ENCODE results near the gene TCF7L2. TPM values are rescaled to one million over a fixed set of nuclear protein-coding genes. Genes with fewer than 3 reads are reported as not detected.

The TCF7L2 gene
- under 1 TPM; 0.26 to 0.42 TPM for total RNA-seq

- Mint-ChIP-seq H3K27ac (no peak within 1 kb of the TSS), H3K27me3 (ENCODE audit: low read depth) (peaks cover 60% of the 10 kb centered on the region)
These were observed at the start of gene TCF7L2 for GRCh38 chr10:112949875-112950507. TCF7L2 (plus strand) TSS chr10:112950247; CDS start chr10:112950757, 510 bp downstream.

GRCh38 chr10:112902730-112903129 lies 47.3 kb upstream of the TCF7L2 start:
- no peaks in the 10 kb centered on the region for H3K9me3 Mint-ChIP-seq (ENCODE audit: insufficient read depth)
- no peak for DNase-seq

More at GRCh38 chr10:112949875-112950507, at the start of gene TCF7L2:
- no peaks in the 10 kb centered on the region for H3K9me3 Mint-ChIP-seq (ENCODE audit: insufficient read depth)
- H3K36me3 Mint-ChIP-seq (ENCODE audit: low read depth): peaks cover 3% of the 10 kb centered on the region
- peaks cover 20% of the 10 kb centered on the region for H3K4me1 Mint-ChIP-seq (ENCODE audit: low read depth)
- peak; percentile 53 for DNase-seq
- H3K4me3 Mint-ChIP-seq: peak within 1 kb of the TSS; percentile 72
- peak; percentile 65 for ATAC-seq
- CTCF ChIA-PET: no interaction called here
- POLR2A ChIA-PET: no interaction called here

GRCh38 chr10:112904000-112904399 lies 46.0 kb upstream of the TCF7L2 start:
- Mint-ChIP-seq H3K36me3 (ENCODE audit: low read depth) (no peaks in the 10 kb centered on the region), H3K9me3 (ENCODE audit: insufficient read depth) (no peaks in the 10 kb centered on the region), H3K27ac (no peak overlapping the region), H3K4me1 (ENCODE audit: low read depth) (no peaks in the 10 kb centered on the region), H3K27me3 (ENCODE audit: low read depth) (no peaks in the 10 kb centered on the region), H3K4me3 (no peak overlapping the region)
- no peak for ATAC-seq
- CTCF ChIA-PET: no interaction called here
- DNase-seq: no peak
- POLR2A ChIA-PET: no interaction called here

More at GRCh38 chr10:112902730-112903129, 47.3 kb upstream of the TCF7L2 start:
- Mint-ChIP-seq H3K36me3 (ENCODE audit: low read depth) (no peaks in the 10 kb centered on the region), H3K27ac (no peak overlapping the region), H3K4me1 (ENCODE audit: low read depth) (no peaks in the 10 kb centered on the region), H3K27me3 (ENCODE audit: low read depth) (no peaks in the 10 kb centered on the region), H3K4me3 (no peak overlapping the region)
- POLR2A ChIA-PET: no interaction called here
- ATAC-seq: no peak
- CTCF ChIA-PET: no interaction called here

GRCh38 chr10:112906945-112907344 lies 43.1 kb upstream of the TCF7L2 start:
- no peaks in the 10 kb centered on the region for H3K27me3 Mint-ChIP-seq (ENCODE audit: low read depth)
- no peak overlapping the region for H3K27ac Mint-ChIP-seq

GRCh38 chr10:112907893-112908292 lies 42.2 kb upstream of the TCF7L2 start:
- H3K4me3 Mint-ChIP-seq: no peak overlapping the region
- H3K27me3 Mint-ChIP-seq (ENCODE audit: low read depth): no peaks in the 10 kb centered on the region
- DNase-seq (no peak), ATAC-seq (no peak)
- ChIA-PET CTCF (no interaction called here), POLR2A (interaction anchor here (0.6 kb wide), 1 partner anchor 134 kb away, joined by 8 read pairs; no protein-coding TSS in a partner anchor)
- no peaks in the 10 kb centered on the region for H3K9me3 Mint-ChIP-seq (ENCODE audit: insufficient read depth)
- H3K4me1 Mint-ChIP-seq (ENCODE audit: low read depth): no peaks in the 10 kb centered on the region
- H3K27ac Mint-ChIP-seq: no peak overlapping the region
- no peaks in the 10 kb centered on the region for H3K36me3 Mint-ChIP-seq (ENCODE audit: low read depth)

More at GRCh38 chr10:112906945-112907344, 43.1 kb upstream of the TCF7L2 start:
- H3K36me3 Mint-ChIP-seq (ENCODE audit: low read depth): no peaks in the 10 kb centered on the region
- POLR2A ChIA-PET: no interaction called here
- H3K9me3 Mint-ChIP-seq (ENCODE audit: insufficient read depth): no peaks in the 10 kb centered on the region
- ATAC-seq (no peak), DNase-seq (no peak)
- no peak overlapping the region for H3K4me3 Mint-ChIP-seq
- CTCF ChIA-PET: no interaction called here
- no peaks in the 10 kb centered on the region for H3K4me1 Mint-ChIP-seq (ENCODE audit: low read depth)

- ChIA-PET CTCF (no interaction called here), POLR2A (no interaction called here)
- Mint-ChIP-seq H3K4me3 (no peak overlapping the region), H3K27me3 (ENCODE audit: low read depth) (no peaks in the 10 kb centered on the region), H3K27ac (no peak overlapping the region), H3K36me3 (ENCODE audit: low read depth) (no peaks in the 10 kb centered on the region), H3K9me3 (ENCODE audit: insufficient read depth) (no peaks in the 10 kb centered on the region), H3K4me1 (ENCODE audit: low read depth) (no peaks in the 10 kb centered on the region)
- ATAC-seq (no peak), DNase-seq (no peak)
These were observed 38.8 kb upstream of the TCF7L2 start for GRCh38 chr10:112911206-112911605.

- ChIA-PET POLR2A (no interaction called here), CTCF (no interaction called here)
- ATAC-seq (no peak), DNase-seq (no peak)
- Mint-ChIP-seq H3K27me3 (ENCODE audit: low read depth) (no peaks in the 10 kb centered on the region), H3K27ac (no peak overlapping the region), H3K4me3 (no peak overlapping the region), H3K9me3 (ENCODE audit: insufficient read depth) (no peaks in the 10 kb centered on the region), H3K4me1 (ENCODE audit: low read depth) (no peaks in the 10 kb centered on the region), H3K36me3 (ENCODE audit: low read depth) (no peaks in the 10 kb centered on the region)
These were observed 37.6 kb upstream of the TCF7L2 start for GRCh38 chr10:112912410-112912928.

- no peaks in the 10 kb centered on the region for H3K36me3 Mint-ChIP-seq (ENCODE audit: low read depth)
- CTCF ChIA-PET: no interaction called here
- no peak for DNase-seq
- H3K27ac Mint-ChIP-seq: no peak overlapping the region
- H3K27me3 Mint-ChIP-seq (ENCODE audit: low read depth): no peaks in the 10 kb centered on the region
- no peak for ATAC-seq
- H3K9me3 Mint-ChIP-seq (ENCODE audit: insufficient read depth): no peaks in the 10 kb centered on the region
- POLR2A ChIA-PET: no interaction called here
- H3K4me3 Mint-ChIP-seq: no peak overlapping the region
- H3K4me1 Mint-ChIP-seq (ENCODE audit: low read depth): no peaks in the 10 kb centered on the region
These were observed 36.8 kb upstream of the TCF7L2 start for GRCh38 chr10:112913255-112913654.

- POLR2A ChIA-PET: no interaction called here
- DNase-seq (no peak), ATAC-seq (no peak)
- Mint-ChIP-seq H3K4me1 (ENCODE audit: low read depth) (no peaks in the 10 kb centered on the region), H3K27me3 (ENCODE audit: low read depth) (no peaks in the 10 kb centered on the region), H3K4me3 (no peak overlapping the region), H3K9me3 (ENCODE audit: insufficient read depth) (no peaks in the 10 kb centered on the region), H3K36me3 (ENCODE audit: low read depth) (no peaks in the 10 kb centered on the region), H3K27ac (no peak overlapping the region)
- CTCF ChIA-PET: no interaction called here
These were observed 36.3 kb upstream of the TCF7L2 start for GRCh38 chr10:112913661-112914287.

GRCh38 chr10:112914288-112914952 lies 35.6 kb upstream of the TCF7L2 start:
- Mint-ChIP-seq H3K36me3 (ENCODE audit: low read depth) (no peaks in the 10 kb centered on the region), H3K27me3 (ENCODE audit: low read depth) (no peaks in the 10 kb centered on the region), H3K4me1 (ENCODE audit: low read depth) (no peaks in the 10 kb centered on the region), H3K27ac (no peak overlapping the region), H3K4me3 (no peak overlapping the region), H3K9me3 (ENCODE audit: insufficient read depth) (no peaks in the 10 kb centered on the region)
- ChIA-PET POLR2A (no interaction called here), CTCF (no interaction called here)
- ATAC-seq (no peak), DNase-seq (no peak)

- H3K36me3 Mint-ChIP-seq (ENCODE audit: low read depth): no peaks in the 10 kb centered on the region
- CTCF ChIA-PET: no interaction called here
These were observed 34.2 kb upstream of the TCF7L2 start for GRCh38 chr10:112915590-112916572.

More at GRCh38 chr10:112915590-112916572, 34.2 kb upstream of the TCF7L2 start:
- POLR2A ChIA-PET: no interaction called here
- ATAC-seq (no peak), DNase-seq (no peak)
- Mint-ChIP-seq H3K4me1 (ENCODE audit: low read depth) (no peaks in the 10 kb centered on the region), H3K9me3 (ENCODE audit: insufficient read depth) (no peaks in the 10 kb centered on the region), H3K27ac (no peak overlapping the region), H3K27me3 (ENCODE audit: low read depth) (no peaks in the 10 kb centered on the region), H3K4me3 (no peak overlapping the region)

Data from activated CD8-positive, alpha-beta T cell treated with anti-CD3 and anti-CD28 coated beads, Interleukin-2, amount 10 ng/mL, durations not matched to agents 7 days and 5 days (primary cell).